Right lobe of liver (tissue), 6 donors: ENCODE results near the gene ITPR1. TPM values are rescaled to one million over a fixed set of nuclear protein-coding genes. Genes with fewer than 3 reads are reported as not detected.

ENCODE experiments used
- ATAC-seq, 4 donors: fragments of 200-7000 bp; cut with Tn5 transposase; one replicate each; pipeline ENCODE4 v1.9.1; 2020; ENCODE audit warnings: mild to moderate bottlenecking in 4 of 4, moderate library complexity in 4 of 4
- DNase-seq, 3 donors: peaks; one replicate each; pipeline ENCODE4 v3.0.0-alpha.2; 2020
- H3K27ac ChIP-seq, 3 donors: fragments of 200-600 bp; one replicate each; pipeline ENCODE4 v1.8.0; 2022
- H3K27me3 ChIP-seq, 2 donors: fragments of 200-600 bp; one replicate each; pipeline ENCODE4 v1.8.0; 2022
- H3K36me3 ChIP-seq, 4 donors: fragments of 200-600 bp; sonication (generic) in 1 of 4; one replicate each; pipeline versions ENCODE4 v1.5.1 to v1.8.0; 2017 to 2022; ENCODE audit warnings: control low read depth in 1 of 4
- H3K4me1 ChIP-seq, 4 donors: fragments of 200-600 bp; sonication (generic) in 1 of 4; one replicate each; pipeline versions ENCODE4 v1.5.1 to v1.8.0; 2017 to 2022; ENCODE audit warnings: control low read depth in 1 of 4
- H3K4me3 ChIP-seq, 3 donors: fragments of 200-600 bp; one replicate each; pipeline ENCODE4 v1.8.0; 2022
- H3K9me3 ChIP-seq, 4 donors: fragments of 200-600 bp; sonication (generic) in 1 of 4; one replicate each; pipeline versions ENCODE4 v1.5.1 to v1.8.0; 2017 to 2022; ENCODE audit warnings: control low read depth in 1 of 4
- CTCF ChIP-seq, 4 donors: fragments of 200-600 bp in 3 of 4; fragments of 450-650 bp in 1 of 4; IDR thresholded peaks; one replicate each; pipeline versions ENCODE4 v1.5.1 to v1.8.0; 2016 to 2022; ENCODE audit warnings: antibody characterized with exemption in 4 of 4, mild to moderate bottlenecking in 2 of 4
- POLR2A ChIP-seq: fragments of 450-650 bp; IDR thresholded peaks from one replicate; pipeline ENCODE4 v1.6.1; 2017; ENCODE audit warnings: antibody characterized with exemption, mild to moderate bottlenecking
- WGBS: methylation state at CpG from one replicate; pipeline ENCODE4 v1.1.6; 2018; ENCODE audit warnings: low coverage, low lambda C conversion rate; ENCODE audit not compliant: insufficient coverage; ENCODE audit errors: missing lambda C conversion rate; 5-methylcytosine and 5-hydroxymethylcytosine counted together
- intact Hi-C, 2 donors: fragments of 100-400 bp; cut with DNase I; formaldehyde crosslinking; loops; one replicate each; pipeline versions ENCODE4 v1.11.2 to v1.14.1; 2022
- total RNA-seq, 6 experiments: library from RNA; depleted of rRNA in 2 of 6; stranded (reverse); fragments of >200 nt in 2 of 6; fragmentation: NEBNext Ultra II Directional in 3 of 6; extraction: Animal tissue kit (Norgen Biotek cat#: 25700) in 3 of 6; gene quantifications; one replicate each; pipeline versions ENCODE4 v1.1.0 to v1.2.4, GENCODE V29; 2016 to 2023
- donor health status: DM: no; HTN: yes; CAD: no.
- donor health status: DM: no; HTN: no; CAD: no.
- donor health status: DM: no; HTN: no; CAD: no.
- donor health status: DM: no; HTN: yes; CAD: no.
- donor health status: DM: no; HTN: yes; CAD: no.

ITPR1 gene
- total RNA-seq, 6 experiments from 2014 or later: 6.5 to 16.2 (median 11.5) TPM

GRCh38 chr3:4496087-4496452 is 2.9 kb downstream of the ITPR1 start:
- DNase-seq (no peak), ATAC-seq (no peak)
- 56% methylated on average over 3 of the region's 3 CpGs for WGBS
- peaks cover 0 to 9% (median 0%) of the 10 kb centered on the region in 4 donors for H3K4me1 ChIP-seq
- H3K4me3 ChIP-seq: no peak overlapping the region
- H3K36me3 ChIP-seq: no peaks in the 10 kb centered on the region
- no peak overlapping the region for H3K27ac ChIP-seq
- TF ChIP-seq CTCF (IDR thresholded peaks at IDR 0.05) (no peak), POLR2A (no peak)
- H3K27me3 ChIP-seq: no peaks in the 10 kb centered on the region
- no peaks in the 10 kb centered on the region for H3K9me3 ChIP-seq
- intact Hi-C loops: no loop called here

GRCh38 chr3:4497005-4497692 is 4.0 kb downstream of the ITPR1 start:
- ATAC-seq: no peak

GRCh38 chr3:4497843-4498324 is 4.7 kb downstream of the ITPR1 start:
- Histone ChIP-seq H3K27ac (no peak overlapping the region), H3K9me3 (no peaks in the 10 kb centered on the region), H3K4me3 (no peak overlapping the region), H3K27me3 (no peaks in the 10 kb centered on the region), H3K36me3 (no peaks in the 10 kb centered on the region), H3K4me1 (peaks cover 0 to 3% (median 0%) of the 10 kb centered on the region in 4 donors)
- ATAC-seq (no peak), DNase-seq (no peak)
- intact Hi-C loops: no loop called here
- WGBS: 57% methylated on average over 1 of the region's 1 CpG
- TF ChIP-seq POLR2A (no peak), CTCF (IDR thresholded peaks at IDR 0.05) (no peak)

More at GRCh38 chr3:4497005-4497692, 4.0 kb downstream of the ITPR1 start:
- TF ChIP-seq POLR2A (no peak), CTCF (IDR thresholded peaks at IDR 0.05) (no peak)
- H3K4me1 ChIP-seq: peaks cover 0 to 5% (median 0%) of the 10 kb centered on the region in 4 donors
- no peak overlapping the region for H3K4me3 ChIP-seq
- 67% methylated on average over 5 of the region's 5 CpGs for WGBS
- H3K9me3 ChIP-seq: no peaks in the 10 kb centered on the region
- no peaks in the 10 kb centered on the region for H3K36me3 ChIP-seq
- DNase-seq: no peak
- H3K27me3 ChIP-seq: no peaks in the 10 kb centered on the region
- intact Hi-C loops: no loop called here
- no peak overlapping the region for H3K27ac ChIP-seq

GRCh38 chr3:4498446-4498845 is 5.3 kb downstream of the ITPR1 start:
- no peak for ATAC-seq
- no peak for DNase-seq
- no peak overlapping the region for H3K4me3 ChIP-seq
- H3K27me3 ChIP-seq: no peaks in the 10 kb centered on the region
- H3K36me3 ChIP-seq: no peaks in the 10 kb centered on the region
- H3K9me3 ChIP-seq: no peaks in the 10 kb centered on the region
- 91% methylated on average over 4 of the region's 5 CpGs for WGBS
- H3K4me1 ChIP-seq: peaks cover 0 to 3% (median 0%) of the 10 kb centered on the region in 4 donors
- no peak overlapping the region for H3K27ac ChIP-seq
- intact Hi-C loops: no loop called here
- TF ChIP-seq POLR2A: no peak
- TF ChIP-seq CTCF (IDR thresholded peaks at IDR 0.05): no peak
